SK-N-SH treated with all-trans-retinoic acid at 6 μM for 48 hours (cell line): ENCODE measurements around the gene AOPEP.
A peak's percentile ranks its signal among the peaks of the same experiment; 100 is the strongest.

Source experiments
- ATAC-seq: fragments of 200-7000 bp; cut with Tn5 transposase; 3 replicates; pipeline ENCODE4 v1.9.1; 2020; ENCODE audit warnings: mild to moderate bottlenecking, moderate library complexity
- ARNTL ChIP-seq: fragments of 450-650 bp; formaldehyde crosslinking; IDR thresholded peaks from 2 replicates; pipeline ENCODE4 v1.5.0; 2020; ENCODE audit warnings: low read depth, mild to moderate bottlenecking, moderate library complexity, borderline replicate concordance
- BACH2 ChIP-seq: fragments of 250-450 bp; sonication (Bioruptor Pico); IDR thresholded peaks from 2 replicates; pipeline ENCODE4 v1.9.0; 2021; ENCODE audit warnings: mild to moderate bottlenecking, borderline replicate concordance
- CSDC2 ChIP-seq: fragments of 250-450 bp; sonication (Bioruptor Pico); IDR thresholded peaks from 2 replicates; pipeline ENCODE4 v1.5.0; 2020; ENCODE audit warnings: mild to moderate bottlenecking, moderate library complexity
- ESRRG ChIP-seq: fragments of 250-450 bp; sonication (Bioruptor Pico); IDR thresholded peaks from 2 replicates; pipeline ENCODE4 v1.6.1; 2021; ENCODE audit warnings: mild to moderate bottlenecking
- ISL1 ChIP-seq: fragments of 250-450 bp; sonication (Bioruptor Pico); IDR thresholded peaks from 2 replicates; pipeline ENCODE4 v2.1.2; 2022; ENCODE audit warnings: mild to moderate bottlenecking, moderate library complexity
- OSR1 ChIP-seq: fragments of 250-450 bp; sonication (Bioruptor Pico); IDR thresholded peaks from 2 replicates; pipeline ENCODE4 v1.8.0; 2022; ENCODE audit warnings: moderate library complexity, mild to moderate bottlenecking, inconsistent platforms
- POU6F1 ChIP-seq: fragments of 250-450 bp; sonication (Bioruptor Pico); IDR thresholded peaks from 2 replicates; pipeline ENCODE4 v1.8.0; 2021; ENCODE audit warnings: low read depth, mild to moderate bottlenecking, moderate library complexity, borderline replicate concordance
- PPARA ChIP-seq: fragments of 250-450 bp; sonication (Bioruptor Pico); IDR thresholded peaks from 2 replicates; pipeline ENCODE4 v1.5.0; 2020; ENCODE audit warnings: mild to moderate bottlenecking, borderline replicate concordance
- TCF4 ChIP-seq: fragments of 250-450 bp; sonication (Bioruptor Pico); IDR thresholded peaks from 2 replicates; pipeline ENCODE4 v1.8.0; 2021; ENCODE audit warnings: mild to moderate bottlenecking, moderate library complexity, borderline replicate concordance
- TOX ChIP-seq: fragments of 250-450 bp; sonication (Bioruptor Pico); IDR thresholded peaks from 2 replicates; pipeline ENCODE4 v1.8.0; 2021; ENCODE audit warnings: mild to moderate bottlenecking, moderate library complexity, borderline replicate concordance
- ZC3H10 ChIP-seq: fragments of 250-450 bp; sonication (Bioruptor Pico); IDR thresholded peaks from 2 replicates; pipeline ENCODE4 v1.5.1; 2021; ENCODE audit warnings: mild to moderate bottlenecking, moderate library complexity
- ZFP3 ChIP-seq: fragments of 250-450 bp; sonication (Bioruptor Pico); IDR thresholded peaks from 2 replicates; pipeline ENCODE4 v1.5.0; 2020; ENCODE audit warnings: mild to moderate bottlenecking, moderate library complexity
- ZFP30 ChIP-seq: fragments of 450-650 bp; formaldehyde crosslinking; IDR thresholded peaks from 2 replicates; pipeline ENCODE4 v1.5.0; 2022; ENCODE audit warnings: mild to moderate bottlenecking, moderate library complexity
- ZNF565 ChIP-seq: fragments of 450-650 bp; formaldehyde crosslinking; conservative IDR thresholded peaks from 2 replicates; pipeline ENCODE4 v1.5.0; 2020; ENCODE audit warnings: low read depth, mild to moderate bottlenecking, moderate library complexity
- ZNF70 ChIP-seq: fragments of 450-650 bp; formaldehyde crosslinking; IDR thresholded peaks from 2 replicates; pipeline ENCODE4 v1.5.0; 2020; ENCODE audit warnings: mild to moderate bottlenecking, moderate library complexity
- ZNF8 ChIP-seq: fragments of 450-650 bp; formaldehyde crosslinking; IDR thresholded peaks from 2 replicates; pipeline ENCODE4 v1.5.0; 2020; ENCODE audit warnings: mild to moderate bottlenecking, moderate library complexity
- TF ChIP-seq, protein P1 (sequence below): fragments of 250-450 bp; sonication (Bioruptor Pico); IDR thresholded peaks from 2 replicates; pipeline ENCODE4 v1.5.1; 2020; ENCODE audit warnings: low read depth, mild to moderate bottlenecking, moderate library complexity
- TF ChIP-seq, protein P2 (sequence below): fragments of 250-450 bp; sonication (Bioruptor Pico); IDR thresholded peaks from 2 replicates; pipeline ENCODE4 v1.8.0; 2020; ENCODE audit warnings: mild to moderate bottlenecking, moderate library complexity, borderline replicate concordance
- TF ChIP-seq, protein P3 (sequence below): fragments of 250-450 bp; sonication (Bioruptor Pico); IDR thresholded peaks from 2 replicates; pipeline ENCODE4 v1.5.0; 2020; ENCODE audit warnings: mild to moderate bottlenecking, moderate library complexity

The AOPEP gene

GRCh38 chr9:94767331-94768072, 41.0 kb downstream of the AOPEP start:
- TF ChIP-seq ZC3H10 (CRISPR knock-in tag), result peak; percentile 62; the same call in 1 of the 2 replicates
- no peak for TF ChIP-seq POU6F1
- no peak for TF ChIP-seq PPARA
- TF ChIP-seq ISL1 (CRISPR knock-in tag), result peak; percentile 73
- TF ChIP-seq ZNF565, result no peak
- no peak for TF ChIP-seq ZNF8
- TF ChIP-seq TOX (CRISPR knock-in tag), result peak; percentile 44; the same call in 1 of the 2 replicates
- TF ChIP-seq ZFP3 (CRISPR knock-in tag), result peak; percentile 64; the same call in 1 of the 2 replicates
- TF ChIP-seq TCF4 (CRISPR knock-in tag), result no peak
- TF ChIP-seq, all 23 proteins: peak for 4
- ATAC-seq, result peak; percentile 93

GRCh38 chr9:94768766-94769165, 42.3 kb downstream of the AOPEP start:
- no peak for TF ChIP-seq OSR1 (CRISPR knock-in tag)
- no peak for ATAC-seq

DNA sequence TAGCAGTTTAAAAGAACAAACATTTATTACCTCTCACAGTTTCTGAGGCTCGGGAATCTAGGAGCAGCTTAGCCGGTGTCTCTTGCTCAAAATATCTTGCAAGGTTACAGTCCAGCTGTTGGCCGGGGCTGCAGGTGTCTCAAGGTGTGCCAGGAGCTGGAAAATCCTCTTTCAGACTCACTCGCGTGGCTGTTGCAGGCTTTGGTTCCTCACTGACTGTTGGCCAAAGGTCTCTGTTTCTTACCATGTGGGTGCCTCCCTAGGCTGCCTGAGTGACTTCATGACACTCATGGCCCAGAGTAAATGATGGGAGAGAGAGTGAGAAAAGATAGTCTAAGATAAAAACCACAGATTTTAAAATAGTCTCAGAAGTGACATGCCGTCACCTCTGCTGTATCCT, 43.8 kb downstream of the AOPEP start:
- TF ChIP-seq ARNTL (CRISPR knock-in tag), result no peak
- no peak for TF ChIP-seq ZFP3 (CRISPR knock-in tag)
- no peak for ATAC-seq

DNA sequence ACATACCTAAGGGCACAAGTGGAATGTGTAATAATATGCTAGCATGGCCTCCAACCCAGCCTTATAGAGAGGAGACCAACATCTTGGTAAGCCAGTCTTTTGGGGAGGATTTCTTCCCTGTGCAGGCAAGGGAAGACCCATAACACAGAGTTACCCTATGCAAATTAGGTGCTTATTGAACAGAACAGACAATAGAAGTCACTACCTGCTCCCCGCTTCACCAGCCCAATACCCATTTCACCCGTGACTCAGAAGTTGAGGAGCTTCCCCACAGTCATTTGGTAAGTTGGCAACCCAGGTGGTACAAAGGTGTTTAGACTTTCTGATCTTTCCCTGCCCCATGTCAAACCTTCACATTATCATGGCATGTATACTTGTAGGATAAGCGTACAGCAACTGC, 44.6 kb downstream of the AOPEP start:
- no peak for ATAC-seq
- TF ChIP-seq ZC3H10 (CRISPR knock-in tag), result no peak
- TF ChIP-seq ESRRG, result no peak

DNA sequence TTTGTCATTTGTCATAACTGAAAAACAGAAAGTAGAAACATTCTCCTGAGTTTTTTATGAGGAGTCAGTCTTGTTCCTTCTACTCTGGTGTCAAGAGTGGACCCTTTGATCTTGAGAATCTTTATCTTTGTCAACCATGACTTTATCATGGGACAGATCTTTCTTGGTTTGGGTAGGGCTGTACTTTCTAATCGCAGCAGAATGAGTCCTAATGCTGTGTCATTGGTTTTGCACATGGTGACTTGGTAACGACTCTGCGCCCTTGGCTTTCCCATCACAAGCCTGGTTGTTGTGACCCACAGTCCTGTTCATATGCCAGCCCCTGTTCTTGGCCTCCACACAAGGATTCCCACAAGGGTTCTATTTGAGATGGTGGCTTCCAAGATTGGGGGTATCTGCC, 45.6 kb downstream of the AOPEP start:
- ATAC-seq, result no peak
- TF ChIP-seq, protein P1, sequence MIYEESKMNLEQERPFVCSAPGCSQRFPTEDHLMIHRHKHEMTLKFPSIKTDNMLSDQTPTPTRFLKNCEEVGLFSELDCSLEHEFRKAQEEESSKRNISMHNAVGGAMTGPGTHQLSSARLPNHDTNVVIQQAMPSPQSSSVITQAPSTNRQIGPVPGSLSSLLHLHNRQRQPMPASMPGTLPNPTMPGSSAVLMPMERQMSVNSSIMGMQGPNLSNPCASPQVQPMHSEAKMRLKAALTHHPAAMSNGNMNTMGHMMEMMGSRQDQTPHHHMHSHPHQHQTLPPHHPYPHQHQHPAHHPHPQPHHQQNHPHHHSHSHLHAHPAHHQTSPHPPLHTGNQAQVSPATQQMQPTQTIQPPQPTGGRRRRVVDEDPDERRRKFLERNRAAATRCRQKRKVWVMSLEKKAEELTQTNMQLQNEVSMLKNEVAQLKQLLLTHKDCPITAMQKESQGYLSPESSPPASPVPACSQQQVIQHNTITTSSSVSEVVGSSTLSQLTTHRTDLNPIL (CRISPR knock-in tag), result no peak
- TF ChIP-seq ISL1 (CRISPR knock-in tag) (no peak), PPARA (no peak), TOX (CRISPR knock-in tag) (no peak), TCF4 (CRISPR knock-in tag) (no peak)

GRCh38 chr9:94772639-94773303, 46.3 kb downstream of the AOPEP start:
- no peak for ATAC-seq
- no peak for TF ChIP-seq TCF4 (CRISPR knock-in tag)
- TF ChIP-seq ISL1 (CRISPR knock-in tag), result no peak
- no peak for TF ChIP-seq ZNF565
- no peak for TF ChIP-seq ARNTL (CRISPR knock-in tag)
- TF ChIP-seq BACH2 (CRISPR knock-in tag), result no peak
- no peak for TF ChIP-seq ZNF8
- TF ChIP-seq ZFP3 (CRISPR knock-in tag), result no peak
- TF ChIP-seq, protein P2, sequence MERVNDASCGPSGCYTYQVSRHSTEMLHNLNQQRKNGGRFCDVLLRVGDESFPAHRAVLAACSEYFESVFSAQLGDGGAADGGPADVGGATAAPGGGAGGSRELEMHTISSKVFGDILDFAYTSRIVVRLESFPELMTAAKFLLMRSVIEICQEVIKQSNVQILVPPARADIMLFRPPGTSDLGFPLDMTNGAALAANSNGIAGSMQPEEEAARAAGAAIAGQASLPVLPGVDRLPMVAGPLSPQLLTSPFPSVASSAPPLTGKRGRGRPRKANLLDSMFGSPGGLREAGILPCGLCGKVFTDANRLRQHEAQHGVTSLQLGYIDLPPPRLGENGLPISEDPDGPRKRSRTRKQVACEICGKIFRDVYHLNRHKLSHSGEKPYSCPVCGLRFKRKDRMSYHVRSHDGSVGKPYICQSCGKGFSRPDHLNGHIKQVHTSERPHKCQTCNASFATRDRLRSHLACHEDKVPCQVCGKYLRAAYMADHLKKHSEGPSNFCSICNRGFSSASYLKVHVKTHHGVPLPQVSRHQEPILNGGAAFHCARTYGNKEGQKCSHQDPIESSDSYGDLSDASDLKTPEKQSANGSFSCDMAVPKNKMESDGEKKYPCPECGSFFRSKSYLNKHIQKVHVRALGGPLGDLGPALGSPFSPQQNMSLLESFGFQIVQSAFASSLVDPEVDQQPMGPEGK (CRISPR knock-in tag), result no peak
- TF ChIP-seq ZNF70 (CRISPR knock-in tag), result no peak
- TF ChIP-seq CSDC2 (CRISPR knock-in tag), result no peak
- TF ChIP-seq ZFP30, result no peak
- TF ChIP-seq, protein P3, sequence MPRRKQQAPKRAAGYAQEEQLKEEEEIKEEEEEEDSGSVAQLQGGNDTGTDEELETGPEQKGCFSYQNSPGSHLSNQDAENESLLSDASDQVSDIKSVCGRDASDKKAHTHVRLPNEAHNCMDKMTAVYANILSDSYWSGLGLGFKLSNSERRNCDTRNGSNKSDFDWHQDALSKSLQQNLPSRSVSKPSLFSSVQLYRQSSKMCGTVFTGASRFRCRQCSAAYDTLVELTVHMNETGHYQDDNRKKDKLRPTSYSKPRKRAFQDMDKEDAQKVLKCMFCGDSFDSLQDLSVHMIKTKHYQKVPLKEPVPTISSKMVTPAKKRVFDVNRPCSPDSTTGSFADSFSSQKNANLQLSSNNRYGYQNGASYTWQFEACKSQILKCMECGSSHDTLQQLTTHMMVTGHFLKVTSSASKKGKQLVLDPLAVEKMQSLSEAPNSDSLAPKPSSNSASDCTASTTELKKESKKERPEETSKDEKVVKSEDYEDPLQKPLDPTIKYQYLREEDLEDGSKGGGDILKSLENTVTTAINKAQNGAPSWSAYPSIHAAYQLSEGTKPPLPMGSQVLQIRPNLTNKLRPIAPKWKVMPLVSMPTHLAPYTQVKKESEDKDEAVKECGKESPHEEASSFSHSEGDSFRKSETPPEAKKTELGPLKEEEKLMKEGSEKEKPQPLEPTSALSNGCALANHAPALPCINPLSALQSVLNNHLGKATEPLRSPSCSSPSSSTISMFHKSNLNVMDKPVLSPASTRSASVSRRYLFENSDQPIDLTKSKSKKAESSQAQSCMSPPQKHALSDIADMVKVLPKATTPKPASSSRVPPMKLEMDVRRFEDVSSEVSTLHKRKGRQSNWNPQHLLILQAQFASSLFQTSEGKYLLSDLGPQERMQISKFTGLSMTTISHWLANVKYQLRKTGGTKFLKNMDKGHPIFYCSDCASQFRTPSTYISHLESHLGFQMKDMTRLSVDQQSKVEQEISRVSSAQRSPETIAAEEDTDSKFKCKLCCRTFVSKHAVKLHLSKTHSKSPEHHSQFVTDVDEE, result no peak
- TF ChIP-seq PPARA, result no peak
- TF ChIP-seq ZC3H10 (CRISPR knock-in tag), result no peak
